Epithelial cell of esophagus (primary cell): ENCODE data around the gene FNDC7.

ENCODE experiments used
- DNase-seq: peaks from one replicate; pipeline ENCODE4 v3.0.0; 2010; ENCODE audit warnings: low read depth
- H3K4me3 ChIP-seq: 2 replicates; pipeline ENCODE4 v1.5.1; 2011; ENCODE audit warnings: mild to moderate bottlenecking, low read length, control low read depth
- TF ChIP-seq, protein P1 (sequence below): IDR thresholded peaks from 2 replicates; pipeline ENCODE4 v1.5.1; 2011; ENCODE audit warnings: low read depth, mild to moderate bottlenecking, low read length, control low read depth, inconsistent platforms; ENCODE audit not compliant: insufficient read depth; ENCODE audit errors: missing control alignments

Gene FNDC7

GRCh38 chr1:108746382-108747170 lies 33.9 kb downstream of the FNDC7 start, which contains the start of gene STXBP3:
TSS of gene STXBP3 (plus strand) at chr1:108746674. CDS start at chr1:108746738, 64 bp downstream.
- DNase-seq = peak; percentile 98
- TF ChIP-seq, protein P1, sequence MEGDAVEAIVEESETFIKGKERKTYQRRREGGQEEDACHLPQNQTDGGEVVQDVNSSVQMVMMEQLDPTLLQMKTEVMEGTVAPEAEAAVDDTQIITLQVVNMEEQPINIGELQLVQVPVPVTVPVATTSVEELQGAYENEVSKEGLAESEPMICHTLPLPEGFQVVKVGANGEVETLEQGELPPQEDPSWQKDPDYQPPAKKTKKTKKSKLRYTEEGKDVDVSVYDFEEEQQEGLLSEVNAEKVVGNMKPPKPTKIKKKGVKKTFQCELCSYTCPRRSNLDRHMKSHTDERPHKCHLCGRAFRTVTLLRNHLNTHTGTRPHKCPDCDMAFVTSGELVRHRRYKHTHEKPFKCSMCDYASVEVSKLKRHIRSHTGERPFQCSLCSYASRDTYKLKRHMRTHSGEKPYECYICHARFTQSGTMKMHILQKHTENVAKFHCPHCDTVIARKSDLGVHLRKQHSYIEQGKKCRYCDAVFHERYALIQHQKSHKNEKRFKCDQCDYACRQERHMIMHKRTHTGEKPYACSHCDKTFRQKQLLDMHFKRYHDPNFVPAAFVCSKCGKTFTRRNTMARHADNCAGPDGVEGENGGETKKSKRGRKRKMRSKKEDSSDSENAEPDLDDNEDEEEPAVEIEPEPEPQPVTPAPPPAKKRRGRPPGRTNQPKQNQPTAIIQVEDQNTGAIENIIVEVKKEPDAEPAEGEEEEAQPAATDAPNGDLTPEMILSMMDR = peak; percentile 93

DNA sequence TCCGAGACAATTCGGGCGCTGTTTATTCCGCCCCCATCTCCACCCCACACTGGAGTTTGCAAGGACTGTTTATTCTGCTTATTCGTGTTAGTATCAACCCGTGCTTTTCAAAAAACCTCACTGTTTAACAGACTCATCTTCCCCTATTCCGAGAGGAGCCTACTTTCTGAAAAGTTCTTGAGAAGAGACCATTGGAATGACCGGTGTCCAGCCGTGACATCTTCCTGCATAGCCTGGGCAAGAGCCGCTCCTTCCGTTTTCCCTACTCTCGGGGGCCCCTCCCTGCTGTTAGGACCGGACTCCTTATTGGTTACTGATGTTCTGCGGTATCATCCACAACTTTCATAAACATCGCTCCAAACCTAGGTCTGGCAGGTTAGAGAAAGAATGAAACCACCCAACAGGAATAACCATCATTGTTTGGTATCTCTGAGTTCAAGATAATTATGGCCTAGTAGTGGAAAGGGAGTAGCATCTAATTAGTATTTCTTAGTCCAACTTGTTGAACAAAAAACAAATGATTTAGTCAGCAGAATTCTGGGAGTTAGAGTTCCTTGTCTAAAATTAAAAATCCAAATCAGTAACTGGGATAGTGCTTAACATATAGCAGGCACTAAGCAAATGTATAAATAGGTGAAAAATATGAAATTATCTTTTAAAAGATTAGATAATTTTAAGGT lies 34.6 kb downstream of the FNDC7 start:
- peak overlapping the region; percentile 73 for H3K4me3 ChIP-seq
- TF ChIP-seq, protein P1 = no peak
- peak; percentile 86 for DNase-seq

More at GRCh38 chr1:108746382-108747170, 33.9 kb downstream of the FNDC7 start, which contains the start of gene STXBP3:
- peak within 1 kb of the TSS; percentile 73 for H3K4me3 ChIP-seq

DNA sequence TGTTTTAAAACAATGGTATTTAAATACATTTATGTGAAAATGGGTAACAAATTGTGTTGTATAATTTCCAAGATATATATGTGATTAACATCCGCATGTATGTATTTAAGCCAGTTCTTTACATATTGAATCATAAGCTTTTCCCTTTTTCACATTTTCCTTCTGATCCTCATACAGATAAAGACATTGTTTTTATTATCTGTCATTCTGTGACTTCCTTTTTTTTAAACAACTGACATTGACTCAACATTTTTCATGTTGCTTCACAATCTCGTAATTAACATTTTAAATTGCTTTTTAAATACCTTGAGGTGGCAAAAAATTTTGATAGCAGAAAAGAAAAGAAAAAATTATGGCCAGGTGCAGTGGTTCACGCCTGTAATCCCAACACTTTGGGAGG lies 35.2 kb downstream of the FNDC7 start:
- DNase-seq = no peak
- peak overlapping the region; percentile 73 for H3K4me3 ChIP-seq
- TF ChIP-seq, protein P1 = no peak

GRCh38 chr1:108749081-108749480 lies 36.4 kb downstream of the FNDC7 start:
- peak; percentile 74 for DNase-seq
- no peak overlapping the region for H3K4me3 ChIP-seq

GRCh38 chr1:108750476-108751181 lies 37.9 kb downstream of the FNDC7 start:
- TF ChIP-seq, protein P1 = no peak
- no peak overlapping the region for H3K4me3 ChIP-seq
- no peak for DNase-seq

More at GRCh38 chr1:108749081-108749480, 36.4 kb downstream of the FNDC7 start:
- TF ChIP-seq, protein P1 = no peak

DNA sequence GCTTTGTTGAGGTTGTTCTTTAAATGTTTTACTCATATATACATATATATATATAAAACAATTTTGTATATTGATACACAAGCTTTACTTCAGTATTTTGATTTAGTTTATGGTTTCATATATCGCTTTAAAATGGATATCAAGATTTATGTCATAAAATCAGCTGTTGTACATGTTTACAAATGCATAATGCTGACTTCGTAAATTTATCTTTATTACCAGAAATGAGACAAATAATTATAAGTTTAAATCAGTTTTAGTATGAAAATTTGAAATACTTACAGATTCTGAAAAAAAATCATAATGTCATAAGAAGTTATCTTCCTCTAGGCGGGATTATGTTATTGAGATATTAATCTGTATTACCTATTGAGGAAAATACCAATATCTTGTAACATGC lies 40.7 kb downstream of the FNDC7 start:
- TF ChIP-seq, protein P1 = no peak
- DNase-seq = no peak
- no peak overlapping the region for H3K4me3 ChIP-seq
